IMR-90 (cell line): Measurements from ENCODE around the gene PSMB11.

ENCODE experiments used
- CEBPB ChIP-seq: IDR thresholded peaks from 2 replicates; pipeline ENCODE4 v1.6.1; 2012; ENCODE audit warnings: low read depth, low read length, improper control_type of control experiment
- CHD1 ChIP-seq: IDR thresholded peaks from 2 replicates; pipeline ENCODE4 v1.6.1; 2012; ENCODE audit warnings: low read depth, low read length, improper control_type of control experiment
- CTCF ChIP-seq: conservative IDR thresholded peaks from 2 replicates; pipeline ENCODE4 v1.5.1; 2012; ENCODE audit warnings: mild to moderate bottlenecking, low read depth, low read length, improper control_type of control experiment
- ELK1 ChIP-seq: fragments of 150-350 bp; IDR thresholded peaks from 2 replicates; pipeline ENCODE4 v1.6.1; 2016; ENCODE audit warnings: low read depth, mild to moderate bottlenecking, low read length, moderate library complexity, borderline replicate concordance
- MAFK ChIP-seq: IDR thresholded peaks from 2 replicates; pipeline ENCODE4 v1.6.1; 2012; ENCODE audit warnings: low read depth, low read length, improper control_type of control experiment
- MXI1 ChIP-seq: IDR thresholded peaks from 2 replicates; pipeline ENCODE4 v1.6.1; 2012; ENCODE audit warnings: low read depth, mild to moderate bottlenecking, low read length, moderate library complexity, borderline replicate concordance
- POLR2A ChIP-seq: IDR thresholded peaks from 2 replicates; pipeline ENCODE4 v1.6.1; 2012; ENCODE audit warnings: mild to moderate bottlenecking, low read depth, low read length
- RAD21 ChIP-seq: IDR thresholded peaks from 2 replicates; pipeline ENCODE4 v1.6.1; 2012; ENCODE audit warnings: low read length, improper control_type of control experiment
- RFX5 ChIP-seq: IDR thresholded peaks from 2 replicates; pipeline ENCODE4 v1.8.0; 2012; ENCODE audit warnings: low read depth, mild to moderate bottlenecking, low read length, moderate library complexity
- TF ChIP-seq, protein P1 (sequence below): fragments of 150-350 bp; IDR thresholded peaks from 2 replicates; pipeline ENCODE4 v1.6.1; 2017; ENCODE audit warnings: mild to moderate bottlenecking, antibody characterized with exemption, low read length, low read depth

GRCh38 chr14:23028799-23029198 lies 13.2 kb upstream of the PSMB11 start:
- no peak for TF ChIP-seq CTCF
- TF ChIP-seq POLR2A, result no peak
- no peak for TF ChIP-seq CHD1
- TF ChIP-seq RFX5, result no peak
- no peak for TF ChIP-seq MAFK
- TF ChIP-seq ELK1, result no peak
- TF ChIP-seq CEBPB, result no peak
- TF ChIP-seq RAD21, result no peak
- TF ChIP-seq, protein P1, sequence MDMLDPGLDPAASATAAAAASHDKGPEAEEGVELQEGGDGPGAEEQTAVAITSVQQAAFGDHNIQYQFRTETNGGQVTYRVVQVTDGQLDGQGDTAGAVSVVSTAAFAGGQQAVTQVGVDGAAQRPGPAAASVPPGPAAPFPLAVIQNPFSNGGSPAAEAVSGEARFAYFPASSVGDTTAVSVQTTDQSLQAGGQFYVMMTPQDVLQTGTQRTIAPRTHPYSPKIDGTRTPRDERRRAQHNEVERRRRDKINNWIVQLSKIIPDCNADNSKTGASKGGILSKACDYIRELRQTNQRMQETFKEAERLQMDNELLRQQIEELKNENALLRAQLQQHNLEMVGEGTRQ, result no peak
- TF ChIP-seq MXI1, result no peak
